ENCODE data around the gene CYTH1.

GRCh38 chr17:78650093-78650715 lies 131.9 kb downstream of the CYTH1 start:
- TF ChIP-seq CTCF (IDR thresholded peaks at IDR 0.05) (no peak), ZFP36 (IDR thresholded peaks at IDR 0.05; ENCODE audit: borderline replicate concordance, partially characterized antibody) (no peak), CEBPB (IDR thresholded peaks at IDR 0.05) (no peak), ESRRA (IDR thresholded peaks at IDR 0.05; ENCODE audit: borderline replicate concordance, low read length) (no peak), CHD4 (IDR thresholded peaks at IDR 0.05; ENCODE audit: borderline replicate concordance) (no peak), MYC (IDR thresholded peaks at IDR 0.05; ENCODE audit: borderline replicate concordance, low read length) (no peak), KDM1A (IDR thresholded peaks at IDR 0.05; ENCODE audit: low read depth) (no peak), POLR2A (IDR thresholded peaks at IDR 0.05; ENCODE audit: low read length) (no peak)
